ENCODE measurements around the gene COX6B2. TPM values are rescaled to one million over a fixed set of nuclear protein-coding genes. Genes with fewer than 3 reads are reported as not detected.

COX6B2 gene
- polyA plus RNA-seq, 3 donors, result 0.36 TPM; not detected in 2

- H3K27me3 Mint-ChIP-seq (ENCODE audit: low read depth in 3 of 3), result peaks cover 0 to 11% (median 4%) of the 10 kb centered on the region in 3 donors
- Histone ChIP-seq H3K9ac (ENCODE audit: insufficient read depth, low read length, poor library complexity, severe bottlenecking) (no peak overlapping the region), H3K4me1 (ENCODE audit: control insufficient read depth in 1 of 2, insufficient read depth in 2 of 2, low read length in 2 of 2) (peaks cover 10 to 12% of the 10 kb centered on the region in 2 donors), H3K4me3 (replicated peaks in 1 of 3; ENCODE audit: low read depth in 2 of 3, low read length in 3 of 3) (no peak overlapping the region), H3K27ac (ENCODE audit: low read depth in 1 of 2, low read length in 2 of 2) (no peak overlapping the region), H4K20me1 (ENCODE audit: insufficient read depth, low read length) (no peaks in the 10 kb centered on the region), H3K27me3 (ENCODE audit: control insufficient read depth in 2 of 2, insufficient read depth in 2 of 2, low read length in 2 of 2) (no peaks in the 10 kb centered on the region), H3K4me2 (replicated peaks; ENCODE audit: extremely low read depth, low read length, poor library complexity, severe bottlenecking) (no peak overlapping the region), H3K79me2 (ENCODE audit: insufficient read depth, low read length) (no peaks in the 10 kb centered on the region), H2AFZ (ENCODE audit: insufficient read depth, low read depth, low read length, poor library complexity, severe bottlenecking) (no peak overlapping the region), H3K9me3 (replicated peaks in 1 of 2; ENCODE audit: control insufficient read depth in 1 of 2, insufficient read depth in 1 of 2, low read length in 2 of 2) (no peaks in the 10 kb centered on the region), H3K36me3 (replicated peaks in 1 of 2; ENCODE audit: control insufficient read depth in 1 of 2, insufficient read depth in 2 of 2, low read length in 2 of 2) (no peaks in the 10 kb centered on the region)
- H3K27ac Mint-ChIP-seq, result no peak overlapping the region
- intact Hi-C loops (cut with micrococcal nuclease), result loop anchor here (5.0 kb wide), 3 partner anchors 34 to 84 kb away; partner anchors contain the start of genes KMT5C (in 2 of the 2), RPL28 (in 1 of the 2) and TMEM238 (in 1 of the 2)
- H3K36me3 Mint-ChIP-seq, result no peaks in the 10 kb centered on the region
- DNase-seq, result no peak
- peaks cover 13% of the 10 kb centered on the region for H3K4me1 Mint-ChIP-seq
- no peak overlapping the region for H3K4me3 Mint-ChIP-seq
- peaks cover 0 to 2% (median 0%) of the 10 kb centered on the region in 7 donors for H3K9me3 Mint-ChIP-seq
- no peak for TF ChIP-seq CTCF (IDR thresholded peaks at IDR 0.05)
- WGBS (ENCODE audit: insufficient coverage), result over 99% methylated on average over 11 of the region's 11 CpGs
Observed at GRCh38 chr19:55303477-55303876, 51.0 kb downstream of the COX6B2 start.

- no peaks in the 10 kb centered on the region for H3K79me2 ChIP-seq (ENCODE audit: insufficient read depth, low read length)
Observed at GRCh38 chr19:55302318-55302703, 52.2 kb downstream of the COX6B2 start.

More at GRCh38 chr19:55302318-55302703, 52.2 kb downstream of the COX6B2 start:
- Histone ChIP-seq H3K4me1 (ENCODE audit: control insufficient read depth in 1 of 2, insufficient read depth in 2 of 2, low read length in 2 of 2) (peaks cover 10 to 12% of the 10 kb centered on the region in 2 donors), H2AFZ (ENCODE audit: insufficient read depth, low read depth, low read length, poor library complexity, severe bottlenecking) (peak overlapping the region; percentile 93), H3K36me3 (replicated peaks in 1 of 2; ENCODE audit: control insufficient read depth in 1 of 2, insufficient read depth in 2 of 2, low read length in 2 of 2) (no peaks in the 10 kb centered on the region), H4K20me1 (ENCODE audit: insufficient read depth, low read length) (no peaks in the 10 kb centered on the region), H3K4me2 (replicated peaks; ENCODE audit: extremely low read depth, low read length, poor library complexity, severe bottlenecking) (peak overlapping the region; percentile 74), H3K9me3 (replicated peaks in 1 of 2; ENCODE audit: control insufficient read depth in 1 of 2, insufficient read depth in 1 of 2, low read length in 2 of 2) (no peaks in the 10 kb centered on the region), H3K9ac (ENCODE audit: insufficient read depth, low read length, poor library complexity, severe bottlenecking) (no peak overlapping the region), H3K27me3 (ENCODE audit: control insufficient read depth in 2 of 2, insufficient read depth in 2 of 2, low read length in 2 of 2) (no peaks in the 10 kb centered on the region), H3K4me3 (replicated peaks in 1 of 3; ENCODE audit: low read depth in 2 of 3, low read length in 3 of 3) (peak overlapping the region in 1 of 3 experiments; percentile 65), H3K27ac (ENCODE audit: low read depth in 1 of 2, low read length in 2 of 2) (no peak overlapping the region)
- WGBS (ENCODE audit: insufficient coverage), result 64% methylated on average over 8 of the region's 12 CpGs
- H3K27me3 Mint-ChIP-seq (ENCODE audit: low read depth in 3 of 3), result peaks cover 0 to 13% (median 3%) of the 10 kb centered on the region in 3 donors
- H3K4me3 Mint-ChIP-seq, result no peak overlapping the region
- no peak for DNase-seq
- H3K9me3 Mint-ChIP-seq, result peaks cover 0 to 2% (median 0%) of the 10 kb centered on the region in 7 donors
- no peak for TF ChIP-seq CTCF (IDR thresholded peaks at IDR 0.05)
- H3K27ac Mint-ChIP-seq, result peak overlapping the region in 1 of 7 donors; percentile 25
- peaks cover 13% of the 10 kb centered on the region for H3K4me1 Mint-ChIP-seq
- no peaks in the 10 kb centered on the region for H3K36me3 Mint-ChIP-seq
- intact Hi-C loops (cut with micrococcal nuclease), result loop anchor here (5.0 kb wide), 3 partner anchors 35 to 85 kb away; partner anchors contain the start of genes KMT5C (in 2 of the 2), RPL28 (in 1 of the 2) and TMEM238 (in 1 of the 2)
